Type B pancreatic cell (in vitro differentiated cells): ENCODE results near the gene EEA1. TPM values are rescaled to one million over a fixed set of nuclear protein-coding genes. Genes with fewer than 3 reads are reported as not detected.

Source experiments
- DNase-seq: peaks from one replicate; pipeline ENCODE4 v3.0.0; 2021; ENCODE audit warnings: mixed read lengths; ENCODE audit not compliant: unreplicated experiment; ENCODE audit errors: extremely low spot score
- H3K27ac Mint-ChIP-seq: 2 replicates; pipeline ENCODE4 v1.8.0; 2021; ENCODE audit warnings: mild to moderate bottlenecking, mixed read lengths
- H3K27me3 Mint-ChIP-seq: 2 replicates; pipeline ENCODE4 v1.8.0; 2021; ENCODE audit warnings: mixed read lengths
- H3K36me3 Mint-ChIP-seq: 2 replicates; pipeline ENCODE4 v1.8.0; 2021; ENCODE audit warnings: mixed read lengths
- H3K4me1 Mint-ChIP-seq: one replicate; pipeline ENCODE4 v1.8.0; 2021; ENCODE audit warnings: mixed read lengths; ENCODE audit not compliant: unreplicated experiment
- H3K4me3 Mint-ChIP-seq: 2 replicates; pipeline ENCODE4 v1.8.0; 2021; ENCODE audit warnings: mild to moderate bottlenecking, mixed read lengths
- H3K9me3 Mint-ChIP-seq: 2 replicates; pipeline ENCODE4 v1.8.0; 2021; ENCODE audit warnings: mixed read lengths
- CTCF ChIP-seq: fragments of 200-600 bp; sonication (generic); conservative IDR thresholded peaks from 2 replicates; pipeline ENCODE4 v1.5.0; 2021; ENCODE audit warnings: antibody characterized with exemption, mild to moderate bottlenecking
- total RNA-seq: library from RNA; stranded (reverse); gene quantifications from 2 replicates; pipeline ENCODE4 v1.2.1, GENCODE V29; 2021; ENCODE audit warnings: low replicate concordance

The EEA1 gene
- total RNA-seq, 1 donor from 2014 or later: 24.6 TPM

GRCh38 chr12:92821142-92821541, 108.0 kb downstream of the EEA1 start:
- Mint-ChIP-seq H3K27ac (no peak overlapping the region), H3K27me3 (no peaks in the 10 kb centered on the region), H3K4me1 (no peaks in the 10 kb centered on the region), H3K9me3 (no peaks in the 10 kb centered on the region), H3K4me3 (no peak overlapping the region), H3K36me3 (peaks cover 8% of the 10 kb centered on the region)
- no peak for TF ChIP-seq CTCF
- DNase-seq: no peak

GRCh38 chr12:92814584-92814983, 114.5 kb downstream of the EEA1 start:
- Mint-ChIP-seq H3K27me3 (no peaks in the 10 kb centered on the region), H3K9me3 (no peaks in the 10 kb centered on the region)

GRCh38 chr12:92810370-92810769, 118.7 kb downstream of the EEA1 start:
- Mint-ChIP-seq H3K4me1 (no peaks in the 10 kb centered on the region), H3K27ac (no peak overlapping the region)

More at GRCh38 chr12:92814584-92814983, 114.5 kb downstream of the EEA1 start:
- DNase-seq: no peak
- no peak overlapping the region for H3K27ac Mint-ChIP-seq
- H3K4me1 Mint-ChIP-seq: no peaks in the 10 kb centered on the region
- no peak for TF ChIP-seq CTCF
- no peak overlapping the region for H3K4me3 Mint-ChIP-seq
- peaks cover 13% of the 10 kb centered on the region for H3K36me3 Mint-ChIP-seq

GRCh38 chr12:92803903-92804302, 125.2 kb downstream of the EEA1 start:
- Mint-ChIP-seq H3K27me3 (no peaks in the 10 kb centered on the region), H3K27ac (no peak overlapping the region), H3K36me3 (peaks cover 35% of the 10 kb centered on the region), H3K4me1 (no peaks in the 10 kb centered on the region), H3K9me3 (no peaks in the 10 kb centered on the region), H3K4me3 (no peak overlapping the region)
- TF ChIP-seq CTCF: no peak
- DNase-seq: no peak

More at GRCh38 chr12:92810370-92810769, 118.7 kb downstream of the EEA1 start:
- H3K27me3 Mint-ChIP-seq: no peaks in the 10 kb centered on the region
- H3K4me3 Mint-ChIP-seq: no peak overlapping the region
- TF ChIP-seq CTCF: no peak
- H3K36me3 Mint-ChIP-seq: peaks cover 30% of the 10 kb centered on the region
- no peaks in the 10 kb centered on the region for H3K9me3 Mint-ChIP-seq
- no peak for DNase-seq

GRCh38 chr12:92802906-92803305, 126.2 kb downstream of the EEA1 start:
- H3K27ac Mint-ChIP-seq: no peak overlapping the region
- H3K9me3 Mint-ChIP-seq: no peaks in the 10 kb centered on the region
- H3K4me1 Mint-ChIP-seq: no peaks in the 10 kb centered on the region
- no peaks in the 10 kb centered on the region for H3K27me3 Mint-ChIP-seq
- DNase-seq: no peak
- H3K4me3 Mint-ChIP-seq: no peak overlapping the region
- no peak for TF ChIP-seq CTCF
- H3K36me3 Mint-ChIP-seq: peaks cover 31% of the 10 kb centered on the region

DNA sequence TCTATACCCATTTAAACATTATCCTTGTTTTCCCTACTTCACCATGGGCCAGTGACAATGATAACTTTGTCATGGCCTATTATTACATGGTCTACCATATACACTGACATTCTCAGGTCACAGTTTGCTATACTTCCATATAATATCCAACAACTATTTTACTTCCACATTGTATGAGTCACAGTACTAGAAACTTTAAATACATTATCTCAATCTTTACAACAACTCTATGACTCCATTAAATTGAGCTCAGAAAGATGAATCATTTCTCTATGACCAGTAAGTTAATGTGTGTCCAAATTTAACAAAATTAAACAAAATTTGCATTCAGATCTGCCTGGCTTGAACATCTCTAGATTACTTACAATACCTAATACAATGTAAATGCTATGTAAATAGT, 132.4 kb downstream of the EEA1 start:
- TF ChIP-seq CTCF: no peak
- no peak for DNase-seq
- Mint-ChIP-seq H3K4me3 (no peak overlapping the region), H3K27ac (no peak overlapping the region), H3K4me1 (no peaks in the 10 kb centered on the region), H3K36me3 (peaks cover 24% of the 10 kb centered on the region), H3K9me3 (peaks cover 5% of the 10 kb centered on the region), H3K27me3 (no peaks in the 10 kb centered on the region)
